ENCODE measurements around the gene EIF4EBP3. TPM values are rescaled to one million over a fixed set of nuclear protein-coding genes. Genes with fewer than 3 reads are reported as not detected.

EIF4EBP3 gene
- total RNA-seq, 4 donors from 2014 or later: 9.1 to 18.9 (median 15.6) TPM

GRCh38 chr5:140554454-140554853, 7.0 kb downstream of the EIF4EBP3 start:
- WGBS, 2 donors: 68 to 70% methylated on average over 2 of the region's 2 CpGs
- Histone ChIP-seq H3K27me3 (no peaks in the 10 kb centered on the region), H3K27ac (no peak overlapping the region), H3K36me3 (peaks cover 12 to 21% of the 10 kb centered on the region in 2 donors), H3K4me3 (replicated peaks in 1 of 3) (no peak overlapping the region), H3K9me3 (no peaks in the 10 kb centered on the region), H3K4me1 (peaks cover 11 to 25% of the 10 kb centered on the region in 2 donors)
- TF ChIP-seq, protein P1, sequence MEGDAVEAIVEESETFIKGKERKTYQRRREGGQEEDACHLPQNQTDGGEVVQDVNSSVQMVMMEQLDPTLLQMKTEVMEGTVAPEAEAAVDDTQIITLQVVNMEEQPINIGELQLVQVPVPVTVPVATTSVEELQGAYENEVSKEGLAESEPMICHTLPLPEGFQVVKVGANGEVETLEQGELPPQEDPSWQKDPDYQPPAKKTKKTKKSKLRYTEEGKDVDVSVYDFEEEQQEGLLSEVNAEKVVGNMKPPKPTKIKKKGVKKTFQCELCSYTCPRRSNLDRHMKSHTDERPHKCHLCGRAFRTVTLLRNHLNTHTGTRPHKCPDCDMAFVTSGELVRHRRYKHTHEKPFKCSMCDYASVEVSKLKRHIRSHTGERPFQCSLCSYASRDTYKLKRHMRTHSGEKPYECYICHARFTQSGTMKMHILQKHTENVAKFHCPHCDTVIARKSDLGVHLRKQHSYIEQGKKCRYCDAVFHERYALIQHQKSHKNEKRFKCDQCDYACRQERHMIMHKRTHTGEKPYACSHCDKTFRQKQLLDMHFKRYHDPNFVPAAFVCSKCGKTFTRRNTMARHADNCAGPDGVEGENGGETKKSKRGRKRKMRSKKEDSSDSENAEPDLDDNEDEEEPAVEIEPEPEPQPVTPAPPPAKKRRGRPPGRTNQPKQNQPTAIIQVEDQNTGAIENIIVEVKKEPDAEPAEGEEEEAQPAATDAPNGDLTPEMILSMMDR (IDR thresholded peaks at IDR 0.05): no peak
- intact Hi-C loops (cut with DNase I): no loop called here
- no peak for DNase-seq

GRCh38 chr5:140555747-140556312, 8.4 kb downstream of the EIF4EBP3 start:
- no peaks in the 10 kb centered on the region for H3K9me3 ChIP-seq
- intact Hi-C loops (cut with DNase I): no loop called here
- no peaks in the 10 kb centered on the region for H3K27me3 ChIP-seq
- DNase-seq: no peak
- H3K36me3 ChIP-seq: peaks cover 12 to 13% of the 10 kb centered on the region in 2 donors
- WGBS, 2 donors: 71 to 77% methylated on average over 1 of the region's 1 CpG
- peak overlapping the region in 1 of 3 donors; percentile 1 for H3K27ac ChIP-seq
- TF ChIP-seq POLR2A (IDR thresholded peaks at IDR 0.05): no peak
- TF ChIP-seq, protein P1 (IDR thresholded peaks at IDR 0.05): no peak
- H3K4me1 ChIP-seq: peaks cover 9 to 22% of the 10 kb centered on the region in 2 donors
- H3K4me3 ChIP-seq (replicated peaks in 1 of 3): no peak overlapping the region

DNA sequence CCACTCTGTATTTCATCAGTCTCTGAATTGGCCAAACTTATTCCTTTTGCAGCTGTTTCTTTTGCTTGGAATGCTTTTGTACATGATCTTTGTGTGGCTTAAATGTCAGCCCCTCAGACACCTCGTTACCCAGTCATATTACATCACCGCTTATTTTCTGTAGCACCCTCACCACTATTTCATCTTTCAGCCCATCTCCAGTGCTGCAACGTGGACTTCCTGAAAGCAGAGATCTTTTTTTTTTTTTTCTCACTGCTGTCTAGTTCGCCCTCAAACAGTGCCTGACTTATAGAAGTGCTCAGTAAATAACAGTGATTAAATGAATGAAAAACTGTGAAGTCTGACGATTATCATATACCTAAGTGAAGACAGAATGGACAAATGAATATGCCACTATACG, 9.0 kb downstream of the EIF4EBP3 start:
- Histone ChIP-seq H3K27ac (peak overlapping the region in 1 of 3 donors; percentile 65), H3K9me3 (no peaks in the 10 kb centered on the region), H3K36me3 (peaks cover 9 to 10% of the 10 kb centered on the region in 2 donors), H3K4me1 (peaks cover 9 to 22% of the 10 kb centered on the region in 2 donors), H3K4me3 (replicated peaks in 1 of 3) (peak overlapping the region; percentile 22 to 91 (median 66)), H3K27me3 (no peaks in the 10 kb centered on the region)
- 4 to 5% methylated on average over 6 of the region's 6 CpGs for WGBS, 2 donors
- DNase-seq: no peak
- TF ChIP-seq, protein P1 (IDR thresholded peaks at IDR 0.05): no peak
- TF ChIP-seq POLR2A (IDR thresholded peaks at IDR 0.05): no peak
- intact Hi-C loops (cut with DNase I): no loop called here

GRCh38 chr5:140557136-140557805, 9.8 kb downstream of the EIF4EBP3 start, which contains the start of gene SRA1:
TSS of gene SRA1 (minus strand) at chr5:140557473. CDS start at chr5:140557452, 21 bp downstream.
- WGBS, 2 donors: 2 to 11% methylated on average over 1 to 14 of the region's 46 CpGs
- TF ChIP-seq, protein P1 (IDR thresholded peaks at IDR 0.05): no peak
- peak in 1 of 2 donors; percentile 95 for TF ChIP-seq POLR2A (IDR thresholded peaks at IDR 0.05)
- H3K27ac ChIP-seq: peak within 1 kb of the TSS; percentile 50 to 83 (median 65)
- no peaks in the 10 kb centered on the region for H3K27me3 ChIP-seq
- no peaks in the 10 kb centered on the region for H3K9me3 ChIP-seq
- peak within 1 kb of the TSS; percentile 22 to 91 (median 66) for H3K4me3 ChIP-seq (replicated peaks in 1 of 3)
- H3K36me3 ChIP-seq: peaks cover 5 to 10% of the 10 kb centered on the region in 2 donors
- peaks cover 9 to 22% of the 10 kb centered on the region in 2 donors for H3K4me1 ChIP-seq
- peak; percentile 90 to 92 for DNase-seq
- intact Hi-C loops (cut with DNase I): no loop called here

DNA sequence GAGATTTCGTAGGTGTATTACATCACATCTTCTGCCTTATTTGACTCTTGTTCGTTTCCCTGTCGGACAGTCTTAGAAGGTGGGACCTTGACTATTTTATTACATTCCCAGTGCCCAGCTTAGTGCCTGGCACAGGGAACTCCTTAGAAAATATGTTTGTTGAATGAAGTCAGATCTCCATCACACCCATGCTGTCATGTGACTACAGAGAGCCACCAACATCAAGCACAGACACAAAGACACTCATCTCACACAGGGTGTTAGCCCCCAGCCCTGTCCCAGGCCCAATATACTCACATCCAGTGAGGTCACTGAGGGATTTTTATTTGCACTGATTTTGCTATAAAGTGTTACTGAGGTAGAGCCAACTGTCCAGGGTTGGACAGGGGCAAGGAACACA, 10.5 kb downstream of the EIF4EBP3 start:
- H3K27me3 ChIP-seq: no peaks in the 10 kb centered on the region
- H3K4me3 ChIP-seq (replicated peaks in 1 of 3): no peak overlapping the region
- DNase-seq: no peak
- intact Hi-C loops (cut with DNase I): no loop called here
- H3K4me1 ChIP-seq: peaks cover 10 to 27% of the 10 kb centered on the region in 2 donors
- TF ChIP-seq, protein P1 (IDR thresholded peaks at IDR 0.05): no peak
- TF ChIP-seq POLR2A (IDR thresholded peaks at IDR 0.05): no peak
- no peaks in the 10 kb centered on the region for H3K9me3 ChIP-seq
- WGBS, 2 donors: 77 to 82% methylated on average over 3 of the region's 3 CpGs
- peaks cover 5 to 10% of the 10 kb centered on the region in 2 donors for H3K36me3 ChIP-seq
- peak overlapping the region; percentile 50 to 83 (median 65) for H3K27ac ChIP-seq

Measured in thyroid gland (tissue), 4 donors.